H9 (cell line): ENCODE results near the gene CPAMD8. TPM values are rescaled to one million over a fixed set of nuclear protein-coding genes. Genes with fewer than 3 reads are reported as not detected.

Experiments
- DNase-seq: peaks from one replicate; pipeline ENCODE4 v3.0.0-alpha.2; 2017
- H2AFZ ChIP-seq: one replicate; pipeline ENCODE4 v1.6.1; 2013; ENCODE audit warnings: mild to moderate bottlenecking, low read length, control low read depth, moderate library complexity
- H2AK5ac ChIP-seq: 2 replicates; pipeline ENCODE4 v1.6.1; 2013; ENCODE audit warnings: low read length, control low read depth, mixed read lengths; ENCODE audit not compliant: insufficient read length
- H2BK120ac ChIP-seq: one replicate; pipeline ENCODE4 v1.6.1; 2013; ENCODE audit warnings: low read depth, mild to moderate bottlenecking, low read length, control low read depth, inconsistent platforms; ENCODE audit not compliant: poor library complexity, severe bottlenecking
- H2BK12ac ChIP-seq: 2 replicates; pipeline ENCODE4 v1.6.1; 2013; ENCODE audit warnings: low read length, control low read depth, mixed read lengths, low read depth; ENCODE audit not compliant: insufficient read length
- H2BK15ac ChIP-seq: 2 replicates; pipeline ENCODE4 v1.6.1; 2013; ENCODE audit warnings: low read depth, low read length, control low read depth
- H2BK20ac ChIP-seq: one replicate; pipeline ENCODE4 v1.6.1; 2013; ENCODE audit warnings: low read depth, mild to moderate bottlenecking, low read length, control low read depth, inconsistent platforms; ENCODE audit not compliant: poor library complexity, severe bottlenecking
- H2BK5ac ChIP-seq: 2 replicates; pipeline ENCODE4 v1.6.1; 2013; ENCODE audit warnings: low read length, control low read depth, mixed read lengths; ENCODE audit not compliant: insufficient read length
- H3K14ac ChIP-seq: 2 replicates; pipeline ENCODE4 v1.6.1; 2013; ENCODE audit warnings: low read length, control low read depth; ENCODE audit not compliant: insufficient read depth
- H3K18ac ChIP-seq: 2 replicates; pipeline ENCODE4 v1.6.1; 2013; ENCODE audit warnings: low read depth, mild to moderate bottlenecking, mixed read lengths, low read length, control low read depth; ENCODE audit not compliant: insufficient read length
- H3K23ac ChIP-seq: 2 replicates; pipeline ENCODE4 v1.6.1; 2013; ENCODE audit warnings: low read length, control low read depth, mixed read lengths, low read depth; ENCODE audit not compliant: insufficient read length
- H3K23me2 ChIP-seq: 2 replicates; pipeline ENCODE4 v1.6.1; 2013; ENCODE audit warnings: low read depth, mild to moderate bottlenecking, mixed read lengths, low read length, control low read depth; ENCODE audit not compliant: insufficient read length, poor library complexity, severe bottlenecking
- H3K27ac ChIP-seq: 2 replicates; pipeline ENCODE4 v1.5.1; 2013; ENCODE audit warnings: low read length, control low read depth, mixed read lengths, low read depth; ENCODE audit not compliant: insufficient read length
- H3K27me3 ChIP-seq: 2 replicates; pipeline ENCODE4 v1.6.1; 2013; ENCODE audit warnings: low read length, control low read depth, inconsistent platforms; ENCODE audit not compliant: insufficient read depth
- H3K4ac ChIP-seq: 2 replicates; pipeline ENCODE4 v1.6.1; 2013; ENCODE audit warnings: low read depth, mild to moderate bottlenecking, control low read depth, inconsistent platforms, low read length, moderate library complexity
- H3K4me1 ChIP-seq: 2 replicates; pipeline ENCODE4 v1.6.1; 2013; ENCODE audit warnings: low read length, control low read depth, inconsistent platforms; ENCODE audit not compliant: insufficient read depth
- H3K4me2 ChIP-seq: 2 replicates; pipeline ENCODE4 v1.6.1; 2013; ENCODE audit warnings: low read length, control low read depth, mixed read lengths; ENCODE audit not compliant: insufficient read length, insufficient read depth
- H3K56ac ChIP-seq: 2 replicates; pipeline ENCODE4 v1.6.1; 2013; ENCODE audit warnings: low read depth, mild to moderate bottlenecking, mixed read lengths, low read length, control low read depth; ENCODE audit not compliant: insufficient read length
- H3K79me1 ChIP-seq: 2 replicates; pipeline ENCODE4 v1.6.1; 2013; ENCODE audit warnings: low read depth, mild to moderate bottlenecking, moderate library complexity, low read length, control low read depth, inconsistent platforms; ENCODE audit not compliant: insufficient read depth, poor library complexity, severe bottlenecking
- H3K79me2 ChIP-seq: 2 replicates; pipeline ENCODE4 v1.6.1; 2013; ENCODE audit warnings: low read length, control low read depth, inconsistent platforms; ENCODE audit not compliant: insufficient read depth
- H3K9ac ChIP-seq: 2 replicates; pipeline ENCODE4 v1.6.1; 2013; ENCODE audit warnings: low read length, control low read depth, mixed read lengths; ENCODE audit not compliant: insufficient read length; ENCODE audit errors: extremely low read depth
- H3K9me3 ChIP-seq: one replicate; pipeline ENCODE4 v1.6.1; 2013; ENCODE audit warnings: low read depth, low read length, inconsistent platforms; ENCODE audit not compliant: control insufficient read depth
- H3T11ph ChIP-seq: one replicate; pipeline ENCODE4 v1.6.1; 2013; ENCODE audit warnings: mild to moderate bottlenecking, low read length, control low read depth, inconsistent platforms
- H4K20me1 ChIP-seq: one replicate; pipeline ENCODE4 v1.6.1; 2013; ENCODE audit not compliant: control insufficient read depth, insufficient read length, insufficient read depth
- H4K5ac ChIP-seq: 2 replicates; pipeline ENCODE4 v1.6.1; 2013; ENCODE audit warnings: low read depth, mild to moderate bottlenecking, mixed read lengths, low read length, control low read depth; ENCODE audit not compliant: insufficient read length
- H4K8ac ChIP-seq: replicated peaks from 2 replicates; pipeline ENCODE4 v1.6.1; 2013; ENCODE audit warnings: low read length, control low read depth, mixed read lengths, low read depth; ENCODE audit not compliant: insufficient read length
- H4K91ac ChIP-seq: 2 replicates; pipeline ENCODE4 v1.6.1; 2013; ENCODE audit warnings: low read depth, mild to moderate bottlenecking, moderate library complexity, mixed read lengths, low read length, control low read depth; ENCODE audit not compliant: insufficient read length
- H3K27ac Mint-ChIP-seq, 3 experiments: 2 replicates in 2 of 3; 3 replicates in 1 of 3; pipeline ENCODE4 v1.8.0; 2020 to 2021; ENCODE audit warnings: mixed read lengths in 3 of 3, mild to moderate bottlenecking in 1 of 3, moderate library complexity in 1 of 3
- H3K27me3 Mint-ChIP-seq: 2 replicates; pipeline ENCODE4 v1.8.0; 2021; ENCODE audit warnings: low read depth, mild to moderate bottlenecking, moderate library complexity, mixed read lengths
- H3K36me3 Mint-ChIP-seq, 3 experiments: 2 replicates in 2 of 3; 3 replicates in 1 of 3; pipeline ENCODE4 v1.8.0; 2020 to 2021; ENCODE audit warnings: low read depth in 3 of 3, mixed read lengths in 3 of 3; ENCODE audit not compliant: insufficient read depth in 1 of 3
- H3K4me1 Mint-ChIP-seq, 2 experiments: 2 replicates each; pipeline ENCODE4 v1.8.0; 2020; ENCODE audit warnings: mixed read lengths in 2 of 2
- H3K4me3 Mint-ChIP-seq, 2 experiments: 2 replicates in 1 of 2; 3 replicates in 1 of 2; pipeline ENCODE4 v1.8.0; 2020 to 2021; ENCODE audit warnings: mild to moderate bottlenecking in 2 of 2, mixed read lengths in 2 of 2, moderate library complexity in 1 of 2
- H3K9me3 Mint-ChIP-seq, 2 experiments: 2 replicates in 1 of 2; 3 replicates in 1 of 2; pipeline ENCODE4 v1.8.0; 2020; ENCODE audit warnings: mild to moderate bottlenecking in 2 of 2, mixed read lengths in 2 of 2, moderate library complexity in 1 of 2
- WGBS: extraction: QIAGEN DNeasy Blood & Tissue Kit; methylation state at CpG from one replicate; pipeline ENCODE4 v1.1.7; 2013; ENCODE audit warnings: missing lambda C conversion rate, low lambda C conversion rate, mixed read lengths; ENCODE audit not compliant: insufficient read length; ENCODE audit errors: extremely low coverage; 5-methylcytosine and 5-hydroxymethylcytosine counted together
- total RNA-seq: library from RNA; stranded (reverse); gene quantifications from 2 replicates; pipeline ENCODE4 v1.2.1, GENCODE V29; 2021
- TF ChIP-seq, protein P1 (sequence below): fragments of 200-600 bp; sonication (generic); conservative IDR thresholded peaks from 3 replicates; pipeline ENCODE4 v1.8.0; 2021; ENCODE audit warnings: antibody characterized with exemption, mild to moderate bottlenecking

The CPAMD8 gene
- total RNA-seq, 1 experiment from 2014 or later, result 12.0 TPM

DNA sequence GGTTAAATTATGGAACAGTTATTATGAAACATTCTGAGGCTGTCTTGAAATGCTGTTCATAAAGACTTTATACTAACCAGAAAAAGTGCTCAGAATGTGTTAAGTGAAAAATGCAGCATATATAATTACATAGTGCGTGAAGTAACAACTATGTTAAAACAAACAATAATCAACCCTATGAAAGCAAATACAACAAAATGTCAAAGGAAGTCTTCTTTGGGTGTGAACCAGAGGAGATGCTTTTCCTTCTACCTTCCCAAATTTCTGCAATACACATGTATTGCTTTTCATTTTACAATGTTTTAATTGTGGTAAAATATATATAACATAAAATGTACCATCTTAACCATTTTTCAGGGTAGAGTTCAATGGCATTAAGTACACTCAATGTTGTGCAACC, 92.1 kb downstream of the CPAMD8 start:
- H3K9me3 Mint-ChIP-seq, result peaks cover 18 to 19% of the 10 kb centered on the region in 2 experiments
- DNase-seq, result no peak
- no peak overlapping the region for H2AFZ ChIP-seq
- WGBS, result no CpG with 5 or more reads among the region's 1 CpG
- H4K8ac ChIP-seq, result no peak overlapping the region
- no peak overlapping the region for H3K56ac ChIP-seq
- peaks cover 7% of the 10 kb centered on the region for H3K27me3 Mint-ChIP-seq
- no peaks in the 10 kb centered on the region for H3K23me2 ChIP-seq
- no peaks in the 10 kb centered on the region for H3K79me2 ChIP-seq
- H3K14ac ChIP-seq, result no peak overlapping the region
- H3K27ac Mint-ChIP-seq, result no peak overlapping the region
- H3K18ac ChIP-seq, result no peak overlapping the region
- H3K4me3 Mint-ChIP-seq, result no peak overlapping the region
- H2BK15ac ChIP-seq, result no peak overlapping the region
- H3K36me3 Mint-ChIP-seq, result peaks cover 5 to 14% (median 10%) of the 10 kb centered on the region in 3 experiments; a peak in 5 of 7 replicates
- H4K20me1 ChIP-seq, result no peaks in the 10 kb centered on the region
- H3T11ph ChIP-seq, result no peak overlapping the region
- no peak overlapping the region for H4K5ac ChIP-seq
- H2BK120ac ChIP-seq, result no peak overlapping the region
- no peak overlapping the region for H2BK5ac ChIP-seq
- TF ChIP-seq, protein P1, sequence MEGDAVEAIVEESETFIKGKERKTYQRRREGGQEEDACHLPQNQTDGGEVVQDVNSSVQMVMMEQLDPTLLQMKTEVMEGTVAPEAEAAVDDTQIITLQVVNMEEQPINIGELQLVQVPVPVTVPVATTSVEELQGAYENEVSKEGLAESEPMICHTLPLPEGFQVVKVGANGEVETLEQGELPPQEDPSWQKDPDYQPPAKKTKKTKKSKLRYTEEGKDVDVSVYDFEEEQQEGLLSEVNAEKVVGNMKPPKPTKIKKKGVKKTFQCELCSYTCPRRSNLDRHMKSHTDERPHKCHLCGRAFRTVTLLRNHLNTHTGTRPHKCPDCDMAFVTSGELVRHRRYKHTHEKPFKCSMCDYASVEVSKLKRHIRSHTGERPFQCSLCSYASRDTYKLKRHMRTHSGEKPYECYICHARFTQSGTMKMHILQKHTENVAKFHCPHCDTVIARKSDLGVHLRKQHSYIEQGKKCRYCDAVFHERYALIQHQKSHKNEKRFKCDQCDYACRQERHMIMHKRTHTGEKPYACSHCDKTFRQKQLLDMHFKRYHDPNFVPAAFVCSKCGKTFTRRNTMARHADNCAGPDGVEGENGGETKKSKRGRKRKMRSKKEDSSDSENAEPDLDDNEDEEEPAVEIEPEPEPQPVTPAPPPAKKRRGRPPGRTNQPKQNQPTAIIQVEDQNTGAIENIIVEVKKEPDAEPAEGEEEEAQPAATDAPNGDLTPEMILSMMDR, result no peak
- H3K9me3 ChIP-seq, result no peaks in the 10 kb centered on the region
- no peak overlapping the region for H4K91ac ChIP-seq
- no peak overlapping the region for H3K4me2 ChIP-seq
- H2BK20ac ChIP-seq, result no peak overlapping the region
- no peaks in the 10 kb centered on the region for H3K27me3 ChIP-seq
- no peak overlapping the region for H2BK12ac ChIP-seq
- H3K4me1 ChIP-seq, result no peaks in the 10 kb centered on the region
- H3K4me1 Mint-ChIP-seq, result peaks cover 7 to 10% of the 10 kb centered on the region in 2 experiments
- no peak overlapping the region for H3K4ac ChIP-seq
- no peak overlapping the region for H2AK5ac ChIP-seq
- H3K79me1 ChIP-seq, result no peaks in the 10 kb centered on the region
- no peak overlapping the region for H3K9ac ChIP-seq
- H3K27ac ChIP-seq, result no peak overlapping the region
- H3K23ac ChIP-seq, result no peak overlapping the region
